H1 (cell line): ENCODE measurements around the gene CD300E. TPM values are rescaled to one million over a fixed set of nuclear protein-coding genes. Genes with fewer than 3 reads are reported as not detected.

Source experiments
- CTCF ChIA-PET: fragments of 300-600 bp; sonication (Branson Sonifier 250); formaldehyde crosslinking; loops from one replicate; lab custom pipeline; 2021; ENCODE audit not compliant: partially characterized antibody; lab: Charles Lee
- POLR2A ChIA-PET: fragments of 300-600 bp; sonication (Branson Sonifier 250); formaldehyde crosslinking; loops from one replicate; lab custom pipeline; 2021; ENCODE audit warnings: inconsistent platforms; ENCODE audit not compliant: partially characterized antibody; lab: Charles Lee
- DNase-seq, 2 experiments: peaks; one replicate each; pipeline versions ENCODE4 v3.0.0 to v3.0.0-alpha.2; 2010 to 2022; ENCODE audit warnings: low spot score in 2 of 2, low read depth in 1 of 2, mixed read lengths in 1 of 2
- FAIRE-seq: peaks from 2 replicates; lab custom pipeline; 2011; peaks lifted over from hg19 to GRCh38; lab: Jason Lieb, UNC
- H2AFZ ChIP-seq: 2 replicates; pipeline ENCODE4 v1.8.1; 2012; ENCODE audit warnings: low read length, inconsistent platforms
- H2AK5ac ChIP-seq: 2 replicates; pipeline ENCODE4 v1.6.1; 2013; ENCODE audit warnings: low read depth, low read length
- H2BK120ac ChIP-seq: replicated peaks from 2 replicates; pipeline ENCODE3; 2013; ENCODE audit warnings: low read depth, low read length, inconsistent platforms
- H2BK12ac ChIP-seq: 2 replicates; pipeline ENCODE4 v1.6.1; 2013; ENCODE audit warnings: low read depth, low read length
- H2BK15ac ChIP-seq: 2 replicates; pipeline ENCODE4 v1.6.1; 2013; ENCODE audit warnings: low read length
- H2BK20ac ChIP-seq: 2 replicates; pipeline ENCODE4 v1.6.1; 2013; ENCODE audit warnings: low read length
- H2BK5ac ChIP-seq: 2 replicates; pipeline ENCODE4 v1.6.1; 2013; ENCODE audit warnings: low read depth, low read length
- H3K14ac ChIP-seq: 2 replicates; pipeline ENCODE4 v1.6.1; 2013; ENCODE audit warnings: inconsistent platforms; ENCODE audit not compliant: insufficient read length
- H3K18ac ChIP-seq: 2 replicates; pipeline ENCODE4 v1.6.1; 2013; ENCODE audit warnings: low read length; ENCODE audit errors: extremely low read depth
- H3K23ac ChIP-seq: 2 replicates; pipeline ENCODE4 v1.6.1; 2013; ENCODE audit warnings: inconsistent platforms; ENCODE audit not compliant: insufficient read length
- H3K23me2 ChIP-seq: 2 replicates; pipeline ENCODE4 v1.6.1; 2013; ENCODE audit warnings: low read depth, low read length
- H3K27ac ChIP-seq: 2 replicates; pipeline ENCODE4 v1.6.1; 2011; ENCODE audit warnings: low read depth, low read length, inconsistent platforms
- H3K27me3 ChIP-seq, 4 experiments: replicated peaks in 1 of 4; 1 replicate in 1 of 4; 2 replicates in 3 of 4; pipeline versions ENCODE4 v1.6.1 to v1.8.1; 2011 to 2013; ENCODE audit warnings: low read length in 3 of 4, mild to moderate bottlenecking in 3 of 4, inconsistent platforms in 2 of 4, mixed read lengths in 2 of 4, moderate library complexity in 1 of 4; ENCODE audit not compliant: control insufficient read depth in 3 of 4, insufficient read depth in 3 of 4; ENCODE audit errors: extremely low read depth in 1 of 4
- H3K36me3 ChIP-seq, 4 experiments: 2 replicates each; pipeline versions ENCODE4 v1.6.1 to v1.8.1; 2011 to 2013; ENCODE audit warnings: mild to moderate bottlenecking in 4 of 4, low read length in 3 of 4, moderate library complexity in 2 of 4, control low read depth in 1 of 4, inconsistent platforms in 1 of 4; ENCODE audit not compliant: insufficient read depth in 4 of 4, control insufficient read depth in 2 of 4
- H3K4ac ChIP-seq: replicated peaks from 2 replicates; pipeline ENCODE3; 2013; ENCODE audit warnings: low read length, low read depth, mixed read lengths, inconsistent platforms; ENCODE audit not compliant: insufficient read length
- H3K4me1 ChIP-seq, 4 experiments: replicated peaks in 1 of 4; 1 replicate in 1 of 4; 2 replicates in 3 of 4; pipeline versions ENCODE4 v1.6.1 to v1.8.1; 2011 to 2013; ENCODE audit warnings: low read length in 3 of 4, inconsistent platforms in 2 of 4, mixed read lengths in 1 of 4; ENCODE audit not compliant: insufficient read depth in 4 of 4, control insufficient read depth in 3 of 4
- H3K4me2 ChIP-seq, 2 experiments: 2 replicates each; pipeline versions ENCODE4 v1.6.1 to v1.8.1; 2011 to 2013; ENCODE audit warnings: low read depth in 2 of 2, low read length in 2 of 2, control low read depth in 1 of 2, inconsistent platforms in 1 of 2, mild to moderate bottlenecking in 1 of 2; ENCODE audit not compliant: insufficient read depth in 1 of 2
- H3K4me3 ChIP-seq, 4 experiments: fragments of 200-600, 300-600 bp in 1 of 4; sonication (generic), shearing (Covaris generic), sonication (Bioruptor Twin) in 1 of 4; 2 replicates each; pipeline versions ENCODE4 v1.5.1 to v1.8.1; 2011 to 2016; ENCODE audit warnings: low read length in 4 of 4, low read depth in 3 of 4, control low read depth in 2 of 4, inconsistent platforms in 2 of 4, mild to moderate bottlenecking in 2 of 4, mixed read lengths in 1 of 4, moderate library complexity in 1 of 4; ENCODE audit not compliant: insufficient read depth in 2 of 4; ENCODE audit errors: extremely low read depth in 1 of 4
- H3K56ac ChIP-seq: replicated peaks from 2 replicates; pipeline ENCODE3; 2013; ENCODE audit warnings: low read depth, mild to moderate bottlenecking, mixed read lengths, low read length, inconsistent platforms; ENCODE audit not compliant: insufficient read length
- H3K79me1 ChIP-seq: 2 replicates; pipeline ENCODE4 v1.6.1; 2013; ENCODE audit warnings: low read depth, low read length, control low read depth
- H3K79me2 ChIP-seq, 2 experiments: 2 replicates each; pipeline versions ENCODE4 v1.6.1 to v1.8.1; 2012 to 2013; ENCODE audit warnings: low read length in 2 of 2, mild to moderate bottlenecking in 2 of 2, inconsistent platforms in 1 of 2; ENCODE audit not compliant: insufficient read depth in 2 of 2, control insufficient read depth in 1 of 2
- H3K9ac ChIP-seq, 4 experiments: replicated peaks in 1 of 4; 1 replicate in 1 of 4; 2 replicates in 3 of 4; pipeline versions ENCODE4 v1.6.1 to v1.8.1; 2011 to 2013; ENCODE audit warnings: low read depth in 3 of 4, low read length in 3 of 4, control low read depth in 2 of 4, mild to moderate bottlenecking in 2 of 4, moderate library complexity in 2 of 4, inconsistent platforms in 1 of 4; ENCODE audit errors: extremely low read depth in 1 of 4
- H3K9me3 ChIP-seq, 2 experiments: 2 replicates each; pipeline versions ENCODE4 v1.6.1 to v1.8.1; 2012 to 2013; ENCODE audit warnings: mild to moderate bottlenecking in 2 of 2, moderate library complexity in 2 of 2, control low read depth in 1 of 2, inconsistent platforms in 1 of 2, low read depth in 1 of 2, low read length in 1 of 2, mixed read lengths in 1 of 2; ENCODE audit not compliant: insufficient read depth in 2 of 2
- H4K20me1 ChIP-seq, 2 experiments: replicated peaks in 1 of 2; 2 replicates each; pipeline versions ENCODE3 to v1.8.1; 2011 to 2013; ENCODE audit warnings: inconsistent platforms in 2 of 2, low read length in 2 of 2, mild to moderate bottlenecking in 1 of 2; ENCODE audit not compliant: insufficient read depth in 2 of 2, control insufficient read depth in 1 of 2
- H4K5ac ChIP-seq: 2 replicates; pipeline ENCODE4 v1.6.1; 2013; ENCODE audit warnings: low read length, low read depth, mixed read lengths, inconsistent platforms; ENCODE audit not compliant: insufficient read length
- H4K8ac ChIP-seq: 2 replicates; pipeline ENCODE4 v1.8.0; 2013; ENCODE audit warnings: mild to moderate bottlenecking, moderate library complexity, low read length, inconsistent platforms; ENCODE audit not compliant: insufficient read depth; ENCODE audit errors: extremely low read depth
- H4K91ac ChIP-seq: replicated peaks from 2 replicates; pipeline ENCODE3; 2013; ENCODE audit warnings: low read length, mixed read lengths, inconsistent platforms; ENCODE audit not compliant: insufficient read length
- ASH2L ChIP-seq: fragments of 200-600, 300-600 bp; sonication (generic); IDR thresholded peaks from one replicate; pipeline ENCODE4 v1.7.1; 2017; ENCODE audit warnings: low read length
- BCL11A ChIP-seq, 2 experiments: IDR thresholded peaks; one replicate each; pipeline ENCODE4 v1.6.1; 2011; ENCODE audit warnings: low read depth in 2 of 2, low read length in 2 of 2, mild to moderate bottlenecking in 2 of 2
- EGR1 ChIP-seq: IDR thresholded peaks from 2 replicates; pipeline ENCODE4 v1.6.1; 2011; ENCODE audit warnings: low read depth, low read length, borderline replicate concordance
- GTF2F1 ChIP-seq: IDR thresholded peaks from 2 replicates; pipeline ENCODE4 v1.6.1; 2012; ENCODE audit warnings: low read depth, low read length, improper control_type of control experiment, borderline replicate concordance
- HDAC6 ChIP-seq: IDR thresholded peaks from one replicate; pipeline ENCODE4 v1.7.1; 2012; ENCODE audit warnings: low read depth, mild to moderate bottlenecking, inconsistent platforms, low read length, moderate library complexity
- NANOG ChIP-seq: IDR thresholded peaks from 2 replicates; pipeline ENCODE4 v1.6.1; 2011; ENCODE audit warnings: low read length, low read depth, mild to moderate bottlenecking, inconsistent platforms; ENCODE audit not compliant: insufficient read depth, poor library complexity, severe bottlenecking
- RBBP5 ChIP-seq: IDR thresholded peaks from 2 replicates; pipeline ENCODE4 v1.7.1; 2012; ENCODE audit warnings: low read depth, mild to moderate bottlenecking, inconsistent platforms, low read length, moderate library complexity, borderline replicate concordance
- RFX5 ChIP-seq: IDR thresholded peaks from 2 replicates; pipeline ENCODE4 v1.6.1; 2011; ENCODE audit warnings: low read depth, low read length, improper control_type of control experiment, borderline replicate concordance
- RNF2 ChIP-seq: fragments of 200-900, 300-1000 bp; sonication (generic); IDR thresholded peaks from 2 replicates; pipeline ENCODE4 v1.7.1; 2016; ENCODE audit warnings: borderline replicate concordance, low read depth, mild to moderate bottlenecking, antibody characterized with exemption, low read length; ENCODE audit not compliant: poor library complexity, severe bottlenecking; ENCODE audit errors: missing control alignments
- SAP30 ChIP-seq: fragments of 300-600 bp; sonication (generic); IDR thresholded peaks from 2 replicates; pipeline ENCODE4 v1.7.1; 2012; ENCODE audit warnings: low read length, moderate library complexity, mild to moderate bottlenecking, inconsistent platforms; ENCODE audit not compliant: insufficient read depth, insufficient replicate concordance
- SIN3A ChIP-seq, 2 experiments: IDR thresholded peaks in 1 of 2; conservative IDR thresholded peaks in 1 of 2; 2 replicates each; pipeline ENCODE4 v1.6.1; 2011 to 2012; ENCODE audit warnings: low read length in 2 of 2, improper control_type of control experiment in 1 of 2, low read depth in 1 of 2, mild to moderate bottlenecking in 1 of 2
- SP1 ChIP-seq: IDR thresholded peaks from 2 replicates; pipeline ENCODE4 v1.6.1; 2011; ENCODE audit warnings: low read depth, low read length
- SRF ChIP-seq: IDR thresholded peaks from 2 replicates; pipeline ENCODE4 v1.6.1; 2011; ENCODE audit warnings: mild to moderate bottlenecking, low read depth, low read length, moderate library complexity
- TCF12 ChIP-seq: IDR thresholded peaks from 2 replicates; pipeline ENCODE4 v1.6.1; 2011; ENCODE audit warnings: low read depth, mild to moderate bottlenecking, low read length
- WGBS, 2 experiments: shearing (Covaris generic) in 1 of 2; methylation state at CpG; one replicate each; pipeline versions ENCODE4 v1.1.6 to v1.1.7; 2013 to 2015; ENCODE audit warnings: low lambda C conversion rate in 2 of 2, mixed read lengths in 2 of 2, inconsistent platforms in 1 of 2, low coverage in 1 of 2, missing lambda C conversion rate in 1 of 2; ENCODE audit not compliant: insufficient replicate concordance in 2 of 2, insufficient coverage in 1 of 2, insufficient read length in 1 of 2; ENCODE audit errors: extremely low coverage in 1 of 2, missing lambda C conversion rate in 1 of 2; 5-methylcytosine and 5-hydroxymethylcytosine counted together
- polyA plus RNA-seq, 7 experiments: library from polyadenylated mRNA; depleted of rRNA in 3 of 7; stranded (reverse) in 5 of 7; unstranded in 2 of 7; fragments of >200 nt in 5 of 7; fragments of 200-250 nt in 2 of 7; gene quantifications; 1 replicate in 5 of 7; 2 replicates in 1 of 7; 4 replicates in 1 of 7; pipeline versions ENCODE4 v1.2.1 to v1.2.3, GENCODE V29; 2011 to 2013; ENCODE audit warnings: missing spikeins in 2 of 7, mixed read lengths in 2 of 7
- total RNA-seq: library from RNA; stranded (reverse); fragmentation: NEBNext Ultra II Directional; extraction: Animal tissue kit (Norgen Biotek cat#: 25700); gene quantifications from 2 replicates; pipeline ENCODE4 v1.2.1, GENCODE V29; 2021

Gene CD300E
- total and polyA plus RNA-seq, 2 of the 8 experiments (the other 6 are each of a cell fraction or from before 2014, with no cell fraction given) = not detected

GRCh38 chr17:74642995-74643394 is 19.5 kb upstream of the CD300E start:
- CTCF ChIA-PET = interaction anchor here (1.3 kb wide), 1 partner anchor 15 kb away, joined by 4 read pairs; no protein-coding TSS in a partner anchor
- no peak for TF ChIP-seq SIN3A (conservative IDR thresholded peaks at IDR 0.05 in 1 of 2, IDR thresholded peaks at IDR 0.05 in 1 of 2; ENCODE audit: low read depth in 1 of 2, low read length in 2 of 2)
- TF ChIP-seq SRF = no peak
- TF ChIP-seq HDAC6 = no peak
- no peak for TF ChIP-seq RBBP5
- no peak for TF ChIP-seq RFX5
- no peak for TF ChIP-seq RNF2
- no peak for TF ChIP-seq ASH2L
- TF ChIP-seq TCF12 = no peak
- TF ChIP-seq BCL11A (IDR thresholded peaks at IDR 0.05; ENCODE audit: low read depth in 2 of 2, low read length in 2 of 2) = no peak
- TF ChIP-seq SP1 = no peak
- no peak for TF ChIP-seq GTF2F1
- no peak for TF ChIP-seq SAP30
- no peak for TF ChIP-seq NANOG
- no peak for TF ChIP-seq EGR1

More at GRCh38 chr17:74642995-74643394, 19.5 kb upstream of the CD300E start:
- H3K4me1 ChIP-seq = peaks cover 0 to 4% (median 2%) of the 10 kb centered on the region in 4 experiments; a peak in 3 of 7 replicates
- H3K4ac ChIP-seq = no peak overlapping the region
- no peaks in the 10 kb centered on the region for H3K79me1 ChIP-seq
- H3K56ac ChIP-seq = no peak overlapping the region
- no peak overlapping the region for H4K91ac ChIP-seq
- H2BK12ac ChIP-seq = no peak overlapping the region
- no peak overlapping the region for H3K4me3 ChIP-seq
- WGBS, 2 experiments = 87% methylated on average over 7 of the region's 7 CpGs; no CpG with 5 or more reads in 1 of the 2 experiments
- no peak overlapping the region for H2AK5ac ChIP-seq
- H4K5ac ChIP-seq = no peak overlapping the region
- no peak overlapping the region for H2BK20ac ChIP-seq
- no peak overlapping the region for H3K18ac ChIP-seq
- no peaks in the 10 kb centered on the region for H3K27me3 ChIP-seq
- H2BK120ac ChIP-seq = no peak overlapping the region
- H3K23me2 ChIP-seq = no peaks in the 10 kb centered on the region
- no peak overlapping the region for H3K14ac ChIP-seq
- H3K79me2 ChIP-seq = no peaks in the 10 kb centered on the region
- H3K9ac ChIP-seq = no peak overlapping the region
- H4K20me1 ChIP-seq = no peaks in the 10 kb centered on the region
- no peak overlapping the region for H2BK5ac ChIP-seq
- no peaks in the 10 kb centered on the region; a peak in 1 of 4 replicates for H3K9me3 ChIP-seq
- H3K4me2 ChIP-seq = no peak overlapping the region
- no peak for FAIRE-seq
- H3K23ac ChIP-seq = no peak overlapping the region
- no peak overlapping the region for H4K8ac ChIP-seq
- H2BK15ac ChIP-seq = no peak overlapping the region
- POLR2A ChIA-PET = no interaction called here
- no peak for DNase-seq
- H3K36me3 ChIP-seq = no peaks in the 10 kb centered on the region
- no peak overlapping the region for H3K27ac ChIP-seq
- H2AFZ ChIP-seq = no peak overlapping the region
